ENCODE data around the gene LURAP1L.

LURAP1L gene

DNA sequence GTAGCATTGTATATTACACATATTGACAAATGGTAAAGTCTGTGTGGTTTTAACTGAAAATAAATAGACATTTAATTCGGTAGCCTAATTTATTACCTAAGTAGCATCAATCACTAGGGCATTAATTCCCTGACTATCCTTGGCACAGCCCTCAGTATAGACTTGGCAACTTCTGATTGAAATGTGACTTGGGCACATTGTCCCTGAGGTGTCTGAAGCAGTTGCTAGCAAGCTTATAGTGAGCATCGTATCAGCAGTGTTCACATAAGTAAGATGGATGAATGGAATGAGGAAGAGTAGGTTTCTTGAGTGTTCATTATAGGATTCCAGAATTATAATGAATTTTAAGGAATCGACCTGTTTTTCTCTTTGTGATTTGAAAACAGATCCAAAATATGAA, 16.1 kb downstream of the LURAP1L start:
- no peaks in the 10 kb centered on the region for H3K27me3 Mint-ChIP-seq
- no peaks in the 10 kb centered on the region for H3K4me1 Mint-ChIP-seq
- no peak overlapping the region for H3K27ac Mint-ChIP-seq
- H3K4me3 Mint-ChIP-seq: no peak overlapping the region
- H3K9me3 Mint-ChIP-seq: peaks cover 4% of the 10 kb centered on the region
- no peaks in the 10 kb centered on the region for H3K36me3 Mint-ChIP-seq

DNA sequence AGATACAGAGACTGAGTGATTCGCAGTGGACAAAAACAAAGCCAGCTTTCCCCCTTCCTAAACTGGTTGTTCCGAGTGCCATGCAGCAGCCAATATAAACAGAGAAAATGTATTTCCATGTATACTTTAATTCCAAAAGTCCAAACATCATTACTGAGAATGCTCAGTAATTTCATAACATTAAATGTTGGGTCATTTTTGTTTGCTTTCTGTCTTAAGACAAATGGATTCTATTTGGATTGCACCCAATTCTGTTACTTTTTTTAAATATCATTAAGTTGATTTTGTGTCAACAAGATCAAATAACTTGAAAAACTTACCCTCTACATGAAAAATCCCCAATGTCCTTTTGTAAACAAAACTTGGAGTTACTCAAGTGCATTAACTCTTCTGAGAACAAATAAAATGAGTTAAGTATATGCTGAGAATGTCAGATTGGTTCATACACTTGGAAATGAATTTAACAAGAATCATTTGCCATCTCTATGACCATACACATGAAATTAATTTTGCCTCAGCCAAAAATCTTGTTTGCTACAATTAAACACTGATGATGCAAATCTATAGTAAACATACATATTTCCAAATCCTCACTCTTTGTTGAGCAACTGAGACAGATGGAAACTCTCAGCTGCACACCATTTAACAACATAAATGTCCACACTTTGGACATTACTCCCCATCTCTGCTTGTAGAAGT, 19.4 kb downstream of the LURAP1L start:
- Mint-ChIP-seq H3K4me1 (no peaks in the 10 kb centered on the region), H3K27me3 (no peaks in the 10 kb centered on the region), H3K9me3 (peaks cover 3% of the 10 kb centered on the region), H3K36me3 (no peaks in the 10 kb centered on the region), H3K4me3 (no peak overlapping the region), H3K27ac (no peak overlapping the region)

DNA sequence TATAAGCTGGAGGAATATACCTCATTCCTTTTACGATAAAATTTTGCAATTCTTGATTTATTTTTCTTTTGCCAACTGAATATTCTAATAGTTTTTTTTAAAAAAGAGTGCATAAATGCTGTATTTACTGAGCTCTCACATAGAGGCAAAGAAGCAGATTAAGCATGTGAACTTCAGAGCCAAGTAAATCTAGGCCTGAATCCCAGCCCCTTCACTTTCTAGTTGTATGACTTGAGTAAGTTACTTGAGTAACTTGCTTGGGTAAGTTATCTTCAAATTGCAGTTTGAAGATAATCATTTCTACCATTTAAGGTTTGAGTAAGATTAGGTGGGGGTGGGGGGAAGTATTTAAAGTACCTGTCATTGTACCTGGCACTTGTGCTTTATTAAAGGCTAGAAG, 21.8 kb downstream of the LURAP1L start:
- Mint-ChIP-seq H3K9me3 (no peaks in the 10 kb centered on the region), H3K36me3 (no peaks in the 10 kb centered on the region), H3K27me3 (no peaks in the 10 kb centered on the region), H3K4me1 (no peaks in the 10 kb centered on the region), H3K27ac (no peak overlapping the region), H3K4me3 (no peak overlapping the region)

DNA sequence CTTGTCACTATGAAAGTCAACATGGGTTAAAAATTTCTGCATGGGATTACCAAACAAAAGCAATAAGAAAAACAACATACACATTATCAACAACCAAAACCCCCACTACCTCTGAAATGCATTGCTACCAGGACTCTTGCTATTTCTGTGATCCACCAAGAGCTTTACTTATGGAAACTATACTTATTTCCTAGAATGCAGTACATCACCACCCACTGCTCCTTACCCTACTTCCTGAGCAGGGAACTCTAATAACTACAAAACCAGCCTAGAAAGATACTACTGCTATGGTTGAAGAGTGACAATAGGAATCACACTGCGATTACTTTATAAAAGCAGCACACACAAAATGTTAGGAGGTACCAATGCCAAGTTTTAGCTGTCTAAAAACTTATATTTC, 22.2 kb downstream of the LURAP1L start:
- H3K4me3 Mint-ChIP-seq: no peak overlapping the region
- no peaks in the 10 kb centered on the region for H3K36me3 Mint-ChIP-seq
- H3K9me3 Mint-ChIP-seq: no peaks in the 10 kb centered on the region
- H3K27me3 Mint-ChIP-seq: no peaks in the 10 kb centered on the region
- no peaks in the 10 kb centered on the region for H3K4me1 Mint-ChIP-seq
- no peak overlapping the region for H3K27ac Mint-ChIP-seq

DNA sequence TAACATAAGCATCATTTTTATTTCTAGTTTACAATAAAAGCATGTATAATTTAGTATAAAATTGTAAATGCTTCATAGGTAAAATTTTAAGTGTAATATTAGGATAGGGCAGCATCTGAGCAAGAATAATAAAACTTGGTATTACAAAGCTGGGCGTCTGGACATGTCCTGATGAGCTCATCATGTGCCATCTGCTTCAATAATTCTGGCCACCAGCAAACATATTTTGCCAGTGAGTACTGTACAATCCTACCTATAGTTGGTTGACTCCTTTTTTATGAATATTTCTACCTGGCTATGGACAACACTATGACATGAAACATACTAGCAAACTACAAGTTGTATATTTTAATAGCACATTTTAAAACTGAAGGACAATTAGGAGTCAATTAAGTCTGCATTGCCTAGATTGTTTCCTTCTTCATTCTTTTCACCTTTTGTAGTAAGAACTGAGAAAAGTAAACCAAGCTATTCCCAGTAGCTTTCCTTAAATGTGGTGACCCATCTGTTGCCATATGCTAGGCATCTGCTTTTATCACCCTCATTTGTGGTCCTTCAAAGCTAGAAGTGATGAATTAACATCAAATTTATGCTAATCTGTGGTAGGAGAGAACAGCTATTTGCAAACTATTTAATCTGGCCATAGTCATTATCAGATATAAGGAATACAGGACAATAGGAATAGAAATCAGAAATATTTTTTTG, 23.4 kb downstream of the LURAP1L start:
- no peaks in the 10 kb centered on the region for H3K36me3 Mint-ChIP-seq
- H3K4me3 Mint-ChIP-seq: no peak overlapping the region
- H3K27me3 Mint-ChIP-seq: no peaks in the 10 kb centered on the region
- no peak overlapping the region for H3K27ac Mint-ChIP-seq
- peaks cover 5% of the 10 kb centered on the region for H3K9me3 Mint-ChIP-seq
- no peaks in the 10 kb centered on the region for H3K4me1 Mint-ChIP-seq

DNA sequence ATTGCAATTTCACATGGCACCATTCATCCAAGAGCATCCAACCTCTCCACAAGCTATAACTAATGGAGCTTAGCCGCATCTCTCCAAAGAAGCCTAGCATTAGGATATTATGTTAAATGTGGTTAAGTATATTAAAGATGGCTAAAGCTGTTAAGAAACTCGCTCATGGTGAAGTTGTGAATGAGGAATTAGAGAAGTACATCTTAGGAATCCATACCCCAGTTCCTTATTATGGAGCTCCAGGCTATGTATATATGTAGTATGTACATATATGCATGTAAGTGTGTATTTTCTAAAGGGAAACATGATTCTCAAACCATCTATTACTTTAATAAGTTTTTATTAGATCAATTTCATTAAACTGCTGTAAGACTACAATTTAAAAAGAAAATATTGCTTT, 26.4 kb downstream of the LURAP1L start:
- Mint-ChIP-seq H3K4me1 (no peaks in the 10 kb centered on the region), H3K4me3 (no peak overlapping the region), H3K27ac (no peak overlapping the region), H3K27me3 (no peaks in the 10 kb centered on the region), H3K9me3 (peaks cover 9% of the 10 kb centered on the region), H3K36me3 (no peaks in the 10 kb centered on the region)

DNA sequence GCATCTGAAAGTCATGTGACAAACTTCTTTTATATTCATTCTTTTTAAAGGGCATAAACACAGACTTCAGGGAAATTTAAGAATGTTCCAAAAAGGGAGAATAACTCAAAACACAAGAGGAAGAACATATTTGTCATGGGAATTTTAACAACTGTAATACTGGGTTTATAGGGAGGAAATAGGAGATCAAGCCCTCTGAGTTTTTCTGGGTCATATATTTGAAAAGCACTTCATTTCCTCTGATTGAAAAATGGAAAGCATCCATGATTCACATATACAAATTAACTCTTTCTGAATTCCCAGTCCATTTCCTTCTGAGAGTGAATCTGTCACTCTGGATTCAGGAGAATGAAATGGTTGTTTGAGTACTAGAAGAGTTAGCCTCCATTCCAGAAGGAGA, 26.8 kb downstream of the LURAP1L start:
- Mint-ChIP-seq H3K27ac (no peak overlapping the region), H3K27me3 (no peaks in the 10 kb centered on the region), H3K36me3 (no peaks in the 10 kb centered on the region), H3K9me3 (peaks cover 9% of the 10 kb centered on the region), H3K4me3 (no peak overlapping the region), H3K4me1 (no peaks in the 10 kb centered on the region)

DNA sequence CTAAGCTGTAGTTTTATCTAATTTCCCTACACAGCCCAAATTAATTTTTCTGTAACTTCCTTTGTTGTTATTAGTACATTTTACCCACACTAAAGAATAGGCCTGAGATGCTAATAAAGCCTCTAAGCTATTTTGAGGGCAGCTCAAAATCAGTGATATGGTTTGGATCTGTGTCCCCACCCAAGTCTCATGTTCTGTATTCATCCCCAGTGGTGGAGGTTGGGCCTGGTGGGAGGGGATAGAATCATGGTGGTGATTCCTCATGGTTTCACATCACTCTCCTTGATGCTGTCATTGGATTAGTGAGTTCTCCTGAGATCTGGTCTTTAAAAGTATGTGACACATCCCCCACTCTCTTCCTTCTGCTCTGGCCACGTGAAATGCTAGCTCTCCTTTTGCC, 27.3 kb downstream of the LURAP1L start:
- Mint-ChIP-seq H3K9me3 (peaks cover 9% of the 10 kb centered on the region), H3K27me3 (no peaks in the 10 kb centered on the region), H3K27ac (no peak overlapping the region), H3K4me1 (no peaks in the 10 kb centered on the region), H3K4me3 (no peak overlapping the region), H3K36me3 (no peaks in the 10 kb centered on the region)

DNA sequence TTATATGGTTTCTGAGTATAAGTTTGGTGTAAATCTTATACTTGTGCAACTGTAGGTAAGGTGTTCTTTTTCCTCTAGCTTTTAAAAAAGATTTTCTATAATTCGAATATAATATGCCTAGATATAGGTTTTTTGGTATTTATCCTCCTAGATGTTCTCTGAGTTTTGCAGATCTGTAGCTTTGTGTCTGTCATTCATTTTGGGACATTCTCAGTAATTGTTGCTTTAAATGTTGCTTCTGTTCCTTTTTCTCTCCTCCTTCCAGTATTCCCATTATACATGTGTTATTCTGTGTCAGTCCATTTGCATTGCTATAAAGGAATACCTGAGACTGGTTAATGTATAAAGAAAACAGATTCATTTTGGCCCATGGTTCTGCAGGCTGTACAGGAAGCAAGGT, 33.7 kb downstream of the LURAP1L start:
- Mint-ChIP-seq H3K36me3 (no peaks in the 10 kb centered on the region), H3K4me1 (no peaks in the 10 kb centered on the region), H3K27ac (no peak overlapping the region), H3K9me3 (peaks cover 8% of the 10 kb centered on the region), H3K27me3 (no peaks in the 10 kb centered on the region), H3K4me3 (no peak overlapping the region)

DNA sequence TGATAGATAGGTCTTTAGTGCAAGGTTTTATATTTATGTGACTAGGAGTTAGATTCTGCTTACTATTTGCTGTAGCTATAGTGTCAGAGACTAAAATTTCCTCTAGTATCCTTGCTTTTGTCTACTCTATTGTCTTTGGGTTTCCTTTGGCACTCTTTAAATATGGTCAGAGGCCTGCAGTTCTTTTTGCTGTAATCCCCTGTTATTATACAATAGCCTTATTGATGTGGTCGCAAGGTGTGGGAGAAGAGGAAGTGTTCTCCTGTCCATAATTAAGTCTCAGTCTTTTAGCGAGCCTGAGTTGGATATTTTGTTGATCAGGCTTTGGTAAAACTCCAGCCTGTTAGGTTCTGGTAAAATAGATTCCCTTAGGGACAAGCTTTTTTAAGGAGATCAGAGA, 34.9 kb downstream of the LURAP1L start:
- no peak overlapping the region for H3K27ac Mint-ChIP-seq
- peaks cover 8% of the 10 kb centered on the region for H3K9me3 Mint-ChIP-seq
- no peaks in the 10 kb centered on the region for H3K4me1 Mint-ChIP-seq
- H3K36me3 Mint-ChIP-seq: no peaks in the 10 kb centered on the region
- H3K4me3 Mint-ChIP-seq: no peak overlapping the region
- no peaks in the 10 kb centered on the region for H3K27me3 Mint-ChIP-seq

DNA sequence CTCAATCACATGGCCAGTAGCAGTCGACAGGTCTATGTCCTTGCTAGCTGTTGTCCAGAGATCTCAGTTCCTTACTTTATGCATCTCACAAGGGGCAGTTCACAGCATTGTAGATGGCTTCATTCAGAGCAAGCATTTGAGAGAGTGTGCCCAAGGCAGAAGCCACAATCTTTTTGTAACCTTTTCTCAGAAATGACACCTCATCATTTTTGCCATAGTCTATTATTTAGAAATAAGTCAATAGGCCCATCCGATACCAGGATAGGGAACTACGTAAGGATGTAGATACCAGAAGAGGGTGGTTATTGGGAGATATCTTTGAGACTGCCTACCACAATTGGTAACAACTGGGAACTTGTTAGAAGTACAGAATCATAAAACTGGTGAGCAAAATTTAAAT, 37.1 kb downstream of the LURAP1L start:
- no peak overlapping the region for H3K4me3 Mint-ChIP-seq
- H3K9me3 Mint-ChIP-seq: peaks cover 4% of the 10 kb centered on the region
- no peaks in the 10 kb centered on the region for H3K27me3 Mint-ChIP-seq
- H3K27ac Mint-ChIP-seq: no peak overlapping the region
- H3K36me3 Mint-ChIP-seq: no peaks in the 10 kb centered on the region
- H3K4me1 Mint-ChIP-seq: no peaks in the 10 kb centered on the region

DNA sequence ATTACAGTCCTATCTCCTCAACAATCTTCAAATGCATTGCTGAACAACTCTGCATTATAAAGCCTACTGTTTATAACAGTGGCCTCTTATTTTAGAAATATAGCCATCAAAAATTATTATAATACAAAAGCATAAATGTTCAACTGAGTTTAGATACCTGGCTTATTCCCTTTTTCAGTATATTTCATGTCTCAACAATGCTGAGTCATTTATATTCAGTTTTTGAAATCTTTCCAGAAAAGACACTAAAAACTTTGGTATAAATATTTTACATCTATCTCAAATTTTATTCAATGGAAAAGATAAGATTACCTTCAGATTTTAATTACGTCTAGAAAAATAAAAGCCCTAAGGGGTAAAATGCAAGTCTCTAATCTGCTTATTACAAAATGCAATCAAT, 37.9 kb downstream of the LURAP1L start:
- Mint-ChIP-seq H3K27ac (no peak overlapping the region), H3K36me3 (no peaks in the 10 kb centered on the region), H3K4me1 (no peaks in the 10 kb centered on the region), H3K27me3 (no peaks in the 10 kb centered on the region), H3K9me3 (peaks cover 4% of the 10 kb centered on the region), H3K4me3 (no peak overlapping the region)

DNA sequence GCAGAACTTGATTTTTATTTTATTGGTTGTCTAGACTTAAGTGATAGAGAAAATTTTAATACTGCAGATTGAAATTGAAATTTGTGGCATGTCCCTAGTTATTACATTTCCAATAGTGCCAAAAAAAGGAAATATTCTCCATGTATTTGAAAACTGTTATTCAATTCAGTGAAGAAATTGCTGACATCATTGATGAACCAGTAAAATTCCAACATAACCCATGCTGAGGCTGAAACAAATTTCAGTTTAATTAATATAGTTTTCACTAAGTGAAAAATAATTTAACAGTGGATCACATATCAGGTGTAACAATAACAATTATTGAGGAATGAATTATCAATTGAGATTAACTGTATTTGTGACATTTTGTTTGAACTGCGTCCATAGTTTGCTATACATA, 38.7 kb downstream of the LURAP1L start:
- no peaks in the 10 kb centered on the region for H3K27me3 Mint-ChIP-seq
- no peaks in the 10 kb centered on the region for H3K36me3 Mint-ChIP-seq

DNA sequence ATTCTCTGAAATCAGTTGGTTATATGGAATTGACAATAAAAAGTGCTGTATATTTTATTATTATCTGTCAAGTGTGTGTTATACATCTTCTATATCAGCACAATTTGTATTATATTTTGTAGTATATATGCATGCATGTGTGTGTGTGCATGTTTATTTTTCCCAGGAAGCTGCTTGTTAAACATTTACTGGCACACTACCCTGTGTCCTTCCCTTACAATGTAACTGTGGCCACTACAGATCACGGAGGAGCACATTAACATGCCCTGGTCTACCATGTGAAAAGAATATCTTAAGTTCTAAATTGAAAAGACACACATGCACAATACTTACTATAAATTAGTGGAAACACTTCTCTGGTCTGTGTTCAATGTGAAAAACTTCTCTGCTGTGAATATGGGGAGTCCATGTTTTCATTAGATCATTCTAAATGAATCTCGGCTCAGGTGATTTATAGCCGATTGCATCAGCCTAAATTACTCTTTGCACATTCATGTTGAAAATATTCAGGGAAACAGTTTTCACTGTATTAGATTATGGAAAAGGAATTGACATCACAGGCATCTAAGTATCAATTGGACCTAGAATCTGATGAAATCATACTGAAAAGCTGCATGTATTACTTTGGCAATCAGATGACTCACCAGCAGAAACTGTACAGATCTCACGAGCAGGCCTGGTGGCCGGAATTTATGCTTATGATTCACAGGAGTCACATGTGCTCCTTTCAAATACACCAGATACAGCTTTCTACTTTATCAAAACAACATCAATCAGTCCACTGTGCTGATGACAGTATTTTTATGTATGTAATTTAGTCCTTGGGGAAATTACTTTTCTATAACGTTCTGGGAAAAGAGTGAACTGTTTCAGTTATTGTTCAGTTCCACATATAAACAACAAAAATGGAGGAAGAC, 39.4 kb downstream of the LURAP1L start:
- Mint-ChIP-seq H3K9me3 (peaks cover 4% of the 10 kb centered on the region), H3K36me3 (no peaks in the 10 kb centered on the region), H3K27ac (no peak overlapping the region), H3K4me1 (no peaks in the 10 kb centered on the region), H3K4me3 (no peak overlapping the region), H3K27me3 (no peaks in the 10 kb centered on the region)

More for the DNA sequence above, 38.7 kb downstream of the LURAP1L start:
- Mint-ChIP-seq H3K27ac (no peak overlapping the region), H3K4me3 (no peak overlapping the region), H3K4me1 (no peaks in the 10 kb centered on the region), H3K9me3 (peaks cover 4% of the 10 kb centered on the region)

DNA sequence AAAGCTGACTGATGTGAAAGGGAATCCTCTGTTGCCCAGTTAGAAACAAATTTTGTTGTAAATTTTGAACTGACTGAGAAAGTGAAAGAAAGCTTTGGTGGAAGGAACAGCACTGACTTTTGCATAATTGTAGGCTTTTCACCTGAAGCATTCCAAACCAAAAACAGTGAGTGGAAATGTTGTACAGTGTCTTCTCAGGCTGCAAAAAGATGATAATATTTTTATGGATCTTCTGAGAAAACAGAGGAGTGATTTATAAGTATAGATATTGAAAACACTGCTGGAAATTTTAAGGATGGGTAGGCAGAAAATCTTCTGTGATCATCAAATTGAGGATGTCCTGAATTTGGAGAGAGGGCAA, 40.0 kb downstream of the LURAP1L start:
- Mint-ChIP-seq H3K27ac (no peak overlapping the region), H3K4me3 (no peak overlapping the region), H3K4me1 (no peaks in the 10 kb centered on the region), H3K36me3 (no peaks in the 10 kb centered on the region), H3K9me3 (peaks cover 4% of the 10 kb centered on the region), H3K27me3 (no peaks in the 10 kb centered on the region)

DNA sequence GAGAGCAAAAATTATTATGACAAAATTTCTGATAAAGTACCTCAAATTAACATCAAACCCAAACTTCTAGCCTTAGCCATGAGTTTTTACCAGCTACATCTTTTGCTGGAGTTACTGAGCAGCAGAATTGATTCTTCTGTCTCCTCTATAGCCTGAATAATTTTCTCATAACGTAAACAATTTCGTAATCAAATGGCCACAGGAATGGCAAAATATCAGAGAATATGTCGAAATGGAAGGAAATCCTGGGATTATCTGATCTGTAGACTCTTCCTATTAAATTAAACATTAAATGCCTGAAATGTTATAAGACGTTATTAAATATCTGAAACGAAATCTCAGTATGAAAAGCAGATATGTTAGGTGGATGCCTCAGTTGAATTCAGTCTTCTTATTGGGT, 41.1 kb downstream of the LURAP1L start:
- Mint-ChIP-seq H3K9me3 (peaks cover under 1% of the 10 kb centered on the region), H3K4me1 (no peaks in the 10 kb centered on the region), H3K27ac (no peak overlapping the region), H3K27me3 (no peaks in the 10 kb centered on the region), H3K36me3 (no peaks in the 10 kb centered on the region), H3K4me3 (no peak overlapping the region)

All from activated naive CD4-positive, alpha-beta T cell treated with anti-CD3 and anti-CD28 coated beads, Interleukin-2, amount 50 U/mL, for 24 hours (primary cell).